ENCODE results near the gene NLRP13. TPM values are rescaled to one million over a fixed set of nuclear protein-coding genes. Genes with fewer than 3 reads are reported as not detected.

NLRP13 gene
- total RNA-seq, 1 donor: not detected

- no peak for DNase-seq (ENCODE audit: low read depth)
- TF ChIP-seq CTCF (IDR thresholded peaks at IDR 0.05; ENCODE audit: insufficient read depth, low read length): no peak
- H3K4me3 ChIP-seq (ENCODE audit: low read depth, low read length): no peak overlapping the region
Measured at GRCh38 chr19:55923556-55923955, 8.6 kb downstream of the NLRP13 start.

GRCh38 chr19:55913643-55914268, 18.4 kb downstream of the NLRP13 start:
- DNase-seq (ENCODE audit: low read depth): no peak
- TF ChIP-seq CTCF (IDR thresholded peaks at IDR 0.05; ENCODE audit: insufficient read depth, low read length): no peak
- no peak overlapping the region for H3K4me3 ChIP-seq (ENCODE audit: low read depth, low read length)

GRCh38 chr19:55912916-55913315, 19.2 kb downstream of the NLRP13 start:
- TF ChIP-seq CTCF (IDR thresholded peaks at IDR 0.05; ENCODE audit: insufficient read depth, low read length): no peak
- no peak overlapping the region for H3K4me3 ChIP-seq (ENCODE audit: low read depth, low read length)
- no peak for DNase-seq (ENCODE audit: low read depth)

DNA sequence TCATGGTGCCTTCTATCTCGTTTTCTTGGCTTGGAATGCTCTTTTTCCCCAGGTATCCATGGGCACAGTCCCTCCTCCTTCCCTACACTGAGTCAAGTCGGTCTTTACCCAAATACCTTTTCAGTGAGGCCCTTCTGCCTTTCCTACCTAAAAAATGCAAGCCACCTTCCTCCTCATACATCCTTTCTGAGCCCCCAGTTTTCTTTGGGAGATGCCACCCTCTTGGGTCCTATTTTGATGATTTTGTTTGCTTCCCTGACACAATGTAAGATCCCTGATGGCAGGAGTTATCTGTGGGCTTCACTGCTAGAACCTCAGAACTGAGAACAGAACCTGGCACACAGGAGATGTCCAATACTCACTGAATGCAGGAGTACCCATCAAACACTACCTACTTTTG, 22.3 kb downstream of the NLRP13 start:
- no peak for DNase-seq (ENCODE audit: low read depth)
- no peak for TF ChIP-seq CTCF (IDR thresholded peaks at IDR 0.05; ENCODE audit: insufficient read depth, low read length)
- H3K4me3 ChIP-seq (ENCODE audit: low read depth, low read length): no peak overlapping the region

DNA sequence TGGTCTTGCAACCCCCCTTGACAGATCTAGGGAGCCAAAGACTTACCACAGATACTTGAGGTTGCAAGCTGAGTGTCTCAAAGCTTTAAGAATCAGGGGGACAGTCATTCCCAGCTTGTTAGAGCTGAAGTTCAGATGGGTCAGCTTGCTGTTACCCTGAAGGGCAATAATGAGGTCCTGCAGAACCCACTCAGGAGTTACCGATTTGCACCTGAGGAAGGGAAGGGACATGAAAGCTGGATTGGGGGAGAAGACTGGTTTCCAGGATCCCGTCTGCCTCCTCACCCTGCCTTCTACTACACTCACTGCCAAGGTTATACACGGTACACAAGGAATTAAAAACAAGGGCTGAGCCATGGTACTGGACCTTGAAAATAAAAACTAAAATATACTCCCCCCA, 24.4 kb downstream of the NLRP13 start:
- H3K4me3 ChIP-seq (ENCODE audit: low read depth, low read length): no peak overlapping the region
- DNase-seq (ENCODE audit: low read depth): no peak
- TF ChIP-seq CTCF (IDR thresholded peaks at IDR 0.05; ENCODE audit: insufficient read depth, low read length): no peak

DNA sequence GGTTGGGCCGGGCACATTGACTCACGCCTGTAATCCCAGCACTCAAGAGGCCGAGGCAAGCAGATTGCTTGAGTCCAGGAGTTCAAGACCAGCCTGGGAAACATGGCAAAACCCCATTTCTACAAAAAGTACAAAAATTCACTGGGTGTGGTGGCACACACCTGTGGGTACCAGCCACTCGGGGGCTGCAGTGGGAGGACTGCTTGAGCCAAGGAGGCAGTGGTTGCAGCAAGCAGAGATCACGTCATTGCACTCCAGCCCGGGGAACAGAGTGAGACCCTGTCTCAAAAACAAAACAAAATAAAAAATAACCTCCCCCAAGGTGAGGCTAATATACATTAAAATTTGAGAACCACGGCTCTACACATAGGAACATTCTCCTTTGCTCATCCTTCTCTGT, 24.9 kb downstream of the NLRP13 start:
- DNase-seq (ENCODE audit: low read depth): no peak
- H3K4me3 ChIP-seq (ENCODE audit: low read depth, low read length): no peak overlapping the region
- TF ChIP-seq CTCF (IDR thresholded peaks at IDR 0.05; ENCODE audit: insufficient read depth, low read length): no peak
